Measurements from ENCODE around the gene PALD1. TPM values are rescaled to one million over a fixed set of nuclear protein-coding genes. Genes with fewer than 3 reads are reported as not detected.
"Not testable (repeated sequence)": the region's sequence is repeated elsewhere in the genome, so short reads cannot be mapped to it uniquely, and the experiment has no call there.

The PALD1 gene
- total RNA-seq, 1 donor: 4.8 TPM

DNA sequence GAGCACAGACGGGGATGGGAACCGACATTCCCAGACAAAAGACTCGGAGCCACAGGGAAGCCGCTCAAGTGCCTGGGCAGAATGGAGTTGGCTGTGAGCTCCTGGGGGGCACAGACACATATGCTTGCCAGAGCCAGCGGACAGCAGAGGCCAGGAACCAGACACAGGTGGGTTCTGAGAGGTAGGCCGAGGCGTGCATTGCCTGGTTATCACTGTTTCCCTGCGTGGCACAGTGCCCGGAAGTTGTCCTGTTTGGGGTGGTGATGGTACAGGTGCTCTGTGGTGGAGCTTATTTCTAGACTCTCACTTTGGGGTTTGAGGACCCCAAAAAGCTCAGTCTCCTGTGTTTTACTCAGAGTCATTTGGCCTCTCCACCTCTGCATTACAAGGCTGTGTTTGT lies 2.5 kb downstream of the PALD1 start:
- no peak for DNase-seq (ENCODE audit: low read depth in 2 of 3, low spot score in 2 of 3)

DNA sequence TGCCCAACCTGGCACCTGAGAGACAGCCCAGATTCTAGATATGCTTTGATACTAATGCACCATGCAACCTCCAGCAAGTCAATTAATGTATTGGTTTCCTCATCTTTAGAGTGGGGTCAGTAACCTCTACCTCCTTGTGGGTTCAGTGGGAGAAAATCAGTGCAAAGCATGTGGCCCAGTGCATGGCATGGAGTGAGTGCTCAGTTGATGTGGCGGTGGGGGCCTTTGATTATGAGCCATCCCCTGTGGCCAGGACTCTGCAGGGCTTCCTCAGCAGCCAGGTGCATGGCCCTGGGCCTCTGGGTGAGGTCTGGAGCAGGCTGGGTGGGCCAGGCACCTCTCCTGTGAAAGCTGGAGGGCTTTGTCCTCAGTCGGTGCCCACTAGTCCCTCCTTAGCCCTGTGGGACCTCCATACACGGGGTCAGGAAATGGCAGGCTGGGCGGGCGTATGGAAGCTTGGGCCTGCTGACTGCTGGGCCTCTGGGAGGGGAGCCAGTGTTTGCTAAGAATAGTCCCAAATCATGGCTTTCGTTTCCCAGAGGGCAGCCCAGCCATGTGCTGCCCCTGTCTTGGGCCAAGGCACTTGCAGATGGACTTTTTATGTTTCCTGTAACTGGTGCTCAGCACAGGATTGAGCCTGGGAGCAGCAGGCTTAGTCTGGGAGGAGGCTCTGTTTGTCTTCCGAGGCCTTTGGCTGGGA lies 3.4 kb downstream of the PALD1 start:
- DNase-seq (ENCODE audit: low read depth in 2 of 3, low spot score in 2 of 3): no peak

DNA sequence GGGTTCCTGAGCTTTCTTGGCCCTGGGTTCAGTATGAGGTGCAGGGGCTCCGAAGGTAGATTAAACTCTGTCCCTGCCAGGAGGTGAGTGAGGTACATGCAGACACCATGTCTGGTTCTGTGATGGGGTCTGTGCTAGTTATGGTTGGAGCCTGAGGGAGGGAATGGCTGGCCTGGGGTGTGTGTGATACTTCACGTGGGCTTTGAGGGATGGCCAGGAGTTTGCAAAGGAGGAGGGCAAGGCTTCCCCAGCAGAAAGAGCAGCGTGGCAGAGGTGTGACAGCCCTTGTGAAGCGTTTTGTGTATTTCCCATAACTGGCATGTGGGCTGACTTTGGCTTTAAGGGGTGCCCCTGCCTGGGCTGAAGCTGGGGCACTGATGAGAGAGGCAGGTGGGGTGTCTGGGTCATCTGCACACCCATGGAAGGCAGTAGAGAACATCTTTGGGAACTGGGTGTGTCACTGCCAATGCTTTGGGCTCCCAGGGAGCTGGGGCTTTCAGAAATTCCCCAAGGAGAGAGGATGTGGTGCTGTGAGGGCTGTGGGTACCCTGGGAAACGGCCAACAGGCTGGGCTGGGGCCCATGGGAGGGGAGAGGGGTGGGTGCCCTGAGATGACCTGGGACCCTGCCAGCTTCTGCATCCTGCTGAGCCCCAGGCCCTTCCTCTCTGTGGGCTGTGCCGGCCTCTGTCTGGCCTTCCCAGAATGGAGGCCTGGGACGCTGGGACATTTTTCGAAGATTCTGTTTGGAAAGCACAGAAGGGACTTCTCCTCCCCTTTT lies 4.6 kb downstream of the PALD1 start:
- DNase-seq (ENCODE audit: low read depth in 2 of 3, low spot score in 2 of 3): no peak

DNA sequence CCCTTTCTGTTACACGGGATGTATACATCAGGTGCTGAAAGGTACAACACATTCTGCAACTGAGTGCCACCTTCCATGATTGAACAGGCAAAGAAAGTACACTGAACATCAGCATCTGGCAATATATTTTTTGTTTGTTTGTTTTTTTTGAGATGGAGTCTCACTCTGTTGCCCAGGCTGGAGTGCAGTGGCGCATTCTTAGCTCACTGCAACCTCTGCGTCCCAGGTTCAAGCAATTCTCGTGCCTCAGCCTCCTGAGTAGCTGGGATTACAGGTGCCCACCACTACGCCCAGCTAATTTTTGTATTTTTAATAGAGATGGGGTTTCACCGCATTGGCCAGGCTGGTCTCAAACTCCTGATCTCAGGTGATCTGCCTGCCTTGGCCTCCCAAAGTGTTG lies 5.3 kb downstream of the PALD1 start:
- DNase-seq (ENCODE audit: low read depth in 2 of 3, low spot score in 2 of 3): not testable (repeated sequence)

- DNase-seq (ENCODE audit: low read depth in 2 of 3, low spot score in 2 of 3): no peak
These were observed 9.3 kb downstream of the PALD1 start for GRCh38 chr10:70487824-70488223.

- DNase-seq (ENCODE audit: low read depth in 2 of 3, low spot score in 2 of 3): no peak
These were observed 11.6 kb downstream of the PALD1 start for GRCh38 chr10:70490142-70490541.

GRCh38 chr10:70491614-70492013 lies 13.0 kb downstream of the PALD1 start:
- DNase-seq (ENCODE audit: low read depth in 2 of 3, low spot score in 2 of 3): no peak

DNA sequence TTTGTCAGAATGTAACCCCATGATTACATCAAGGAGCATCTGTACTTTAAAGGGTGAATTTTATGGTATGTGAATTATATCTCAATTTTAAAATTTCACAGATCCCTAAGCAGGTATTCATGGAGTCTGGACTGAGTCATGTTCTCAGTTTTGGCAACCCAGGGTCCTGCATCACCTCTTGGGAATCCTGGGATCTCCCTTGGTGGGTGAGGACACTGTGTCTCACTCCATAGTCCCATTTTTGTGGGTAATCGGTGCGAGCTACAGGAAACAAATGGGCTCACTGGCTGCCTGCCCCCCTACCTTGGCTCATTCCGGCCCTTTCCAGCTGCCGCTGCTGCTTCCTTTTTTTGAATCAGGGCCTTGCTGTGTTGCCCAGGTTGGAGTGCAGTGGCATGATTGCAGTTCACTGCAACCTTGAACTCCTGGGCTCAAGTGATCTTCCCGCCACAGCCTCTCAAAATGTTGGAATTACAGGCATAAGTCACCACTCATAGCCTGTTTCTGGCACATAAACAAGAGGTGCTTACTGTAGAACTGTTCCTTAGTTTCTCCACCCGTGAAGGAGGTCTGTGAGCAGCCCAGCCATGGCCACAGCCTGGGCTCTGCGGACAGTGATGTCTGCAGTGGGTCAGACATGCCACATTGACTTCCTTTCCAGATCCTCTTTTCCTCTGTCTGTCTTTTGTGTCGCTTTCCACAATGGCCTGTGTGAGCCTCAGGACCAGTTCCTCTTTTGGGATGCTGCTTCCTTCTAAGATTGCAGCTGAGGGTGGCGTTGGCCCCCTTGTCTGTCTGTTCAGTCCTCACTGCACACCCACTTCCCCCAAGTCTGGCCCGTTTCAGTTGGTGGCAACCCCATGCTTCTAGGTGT lies 14.5 kb downstream of the PALD1 start:
- DNase-seq (ENCODE audit: low read depth in 2 of 3, low spot score in 2 of 3): peak in 2 of 3 donors; percentile 53 to 83

DNA sequence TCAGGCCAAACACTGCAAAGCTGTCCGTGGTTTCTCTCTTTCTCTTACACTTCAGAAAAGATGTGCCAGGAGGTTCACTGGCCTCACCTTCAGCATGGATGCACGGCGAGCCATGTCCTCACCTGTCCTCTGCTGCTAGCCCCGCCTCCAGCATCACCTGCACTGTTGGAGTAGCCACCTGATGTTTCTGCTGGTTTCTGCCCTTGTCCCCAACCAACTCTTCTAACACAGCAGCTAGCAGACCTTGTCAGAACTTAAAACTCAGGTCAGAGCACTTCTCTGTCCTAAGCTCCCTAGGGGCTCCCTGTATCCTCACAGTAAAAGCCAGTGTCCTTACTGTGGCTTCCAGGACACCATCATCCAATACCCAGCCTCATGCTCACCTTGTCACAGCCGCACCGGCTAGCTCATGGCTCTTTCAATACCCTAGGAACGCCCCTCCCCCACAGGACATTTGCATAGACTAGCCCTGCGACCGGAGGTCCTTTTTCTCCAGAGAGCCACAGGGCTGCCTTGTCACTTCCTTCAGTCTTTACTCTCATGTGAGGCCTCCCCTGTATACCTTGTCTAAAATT lies 15.2 kb downstream of the PALD1 start:
- peak in 2 of 3 donors; percentile 29 to 78 for DNase-seq (ENCODE audit: low read depth in 2 of 3, low spot score in 2 of 3)

DNA sequence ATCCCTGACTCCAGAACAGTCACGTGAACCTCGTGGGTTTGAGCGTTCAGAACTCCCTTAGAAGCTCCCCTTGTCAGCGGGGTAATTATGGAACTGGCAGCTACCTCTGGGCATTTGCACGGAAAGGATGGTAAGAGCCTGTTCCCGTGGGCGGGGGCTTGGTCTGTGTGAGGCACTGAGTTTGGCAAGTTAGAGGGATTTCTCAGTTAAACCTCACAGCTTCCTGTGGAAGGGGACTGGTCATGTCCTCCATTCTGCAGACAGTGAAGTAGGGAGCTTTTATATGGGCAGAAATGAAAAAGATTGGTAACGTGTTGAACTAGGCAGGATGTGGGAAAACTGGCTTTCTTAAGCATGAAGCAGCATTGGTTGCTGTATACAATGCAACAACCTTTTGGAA lies 16.0 kb downstream of the PALD1 start:
- DNase-seq (ENCODE audit: low read depth in 2 of 3, low spot score in 2 of 3): no peak

DNA sequence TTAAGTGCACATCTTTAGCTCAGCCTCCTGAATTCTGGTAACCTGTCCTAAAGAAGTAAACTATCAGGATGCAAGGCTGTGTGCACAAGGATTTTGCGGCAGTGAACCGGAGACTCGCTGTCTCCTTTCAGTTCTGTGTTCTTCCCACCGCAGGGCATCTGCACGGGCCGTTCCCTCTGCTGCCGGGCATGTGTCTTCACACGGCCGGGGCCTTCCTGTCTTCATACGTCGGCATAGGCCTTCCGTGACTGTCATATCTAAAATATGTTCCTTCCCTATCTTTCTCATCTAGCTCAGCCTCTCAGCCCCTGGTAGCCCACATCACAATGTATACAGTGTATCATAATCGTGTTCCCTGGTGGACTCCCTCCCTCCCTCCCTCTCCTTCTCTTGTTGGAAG lies 16.4 kb downstream of the PALD1 start:
- DNase-seq (ENCODE audit: low read depth in 2 of 3, low spot score in 2 of 3): peak in 2 of 3 donors; percentile 34 to 54

GRCh38 chr10:70495691-70496261 lies 17.2 kb downstream of the PALD1 start:
- no peak for DNase-seq (ENCODE audit: low read depth in 2 of 3, low spot score in 2 of 3)

DNA sequence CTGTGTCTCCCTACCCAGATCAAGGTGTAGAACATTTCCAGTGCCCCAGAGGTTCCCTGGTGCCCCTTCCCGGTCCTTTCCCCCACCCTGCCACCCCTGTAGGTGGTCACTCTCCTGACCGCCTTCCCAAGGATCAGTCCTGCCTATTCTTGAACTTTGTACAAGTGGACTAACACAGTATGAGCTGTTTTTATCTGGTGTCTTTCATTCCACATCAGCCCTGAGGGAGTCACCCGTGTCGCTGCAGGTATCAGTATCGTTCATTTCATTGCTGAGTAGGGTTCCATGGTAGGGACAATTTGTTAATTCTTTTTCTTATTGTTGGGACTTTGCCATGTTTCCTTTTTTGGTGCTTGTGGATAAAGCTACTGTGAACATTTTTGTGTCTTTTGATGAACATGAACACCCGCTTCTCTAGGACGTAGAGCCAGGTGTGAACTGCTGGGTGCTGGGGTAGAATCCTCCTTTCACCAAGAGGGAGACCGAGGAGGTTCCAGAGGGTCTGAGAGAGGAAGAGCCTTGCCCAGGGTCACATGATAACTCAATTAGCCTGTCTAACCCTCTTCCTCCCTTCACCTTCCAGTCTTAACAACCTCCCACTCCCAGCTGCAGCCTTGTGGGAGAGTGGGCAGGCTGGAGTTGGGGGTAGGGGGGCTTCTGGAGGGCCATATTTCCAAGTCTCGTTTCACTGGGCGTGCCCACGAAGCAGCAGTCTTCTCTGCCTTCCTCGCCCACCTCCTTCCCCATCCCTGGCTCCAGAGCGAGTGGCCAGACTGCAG lies 18.0 kb downstream of the PALD1 start:
- no peak for DNase-seq (ENCODE audit: low read depth in 2 of 3, low spot score in 2 of 3)

DNA sequence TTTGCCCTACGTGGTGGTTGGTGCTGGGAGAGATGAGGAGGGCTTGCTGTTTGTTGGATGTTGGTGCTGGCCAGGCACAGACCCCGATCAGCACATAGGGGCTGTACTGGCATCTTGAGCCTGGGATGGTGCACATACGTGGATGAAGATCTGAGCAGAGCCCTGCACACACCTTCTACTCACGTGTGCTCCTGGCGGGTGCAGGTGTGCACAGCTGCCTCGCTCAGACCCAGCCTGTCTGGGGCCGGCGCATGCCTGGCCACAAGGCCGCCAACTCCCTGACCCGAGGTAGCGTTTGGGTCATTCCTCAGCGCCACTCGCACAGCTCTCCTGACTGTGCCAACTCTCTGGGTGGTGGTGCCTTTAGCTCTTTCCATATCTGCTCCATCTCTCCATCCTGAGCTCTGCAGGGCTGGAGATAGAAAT lies 18.6 kb downstream of the PALD1 start:
- DNase-seq (ENCODE audit: low read depth in 2 of 3, low spot score in 2 of 3): no peak

DNA sequence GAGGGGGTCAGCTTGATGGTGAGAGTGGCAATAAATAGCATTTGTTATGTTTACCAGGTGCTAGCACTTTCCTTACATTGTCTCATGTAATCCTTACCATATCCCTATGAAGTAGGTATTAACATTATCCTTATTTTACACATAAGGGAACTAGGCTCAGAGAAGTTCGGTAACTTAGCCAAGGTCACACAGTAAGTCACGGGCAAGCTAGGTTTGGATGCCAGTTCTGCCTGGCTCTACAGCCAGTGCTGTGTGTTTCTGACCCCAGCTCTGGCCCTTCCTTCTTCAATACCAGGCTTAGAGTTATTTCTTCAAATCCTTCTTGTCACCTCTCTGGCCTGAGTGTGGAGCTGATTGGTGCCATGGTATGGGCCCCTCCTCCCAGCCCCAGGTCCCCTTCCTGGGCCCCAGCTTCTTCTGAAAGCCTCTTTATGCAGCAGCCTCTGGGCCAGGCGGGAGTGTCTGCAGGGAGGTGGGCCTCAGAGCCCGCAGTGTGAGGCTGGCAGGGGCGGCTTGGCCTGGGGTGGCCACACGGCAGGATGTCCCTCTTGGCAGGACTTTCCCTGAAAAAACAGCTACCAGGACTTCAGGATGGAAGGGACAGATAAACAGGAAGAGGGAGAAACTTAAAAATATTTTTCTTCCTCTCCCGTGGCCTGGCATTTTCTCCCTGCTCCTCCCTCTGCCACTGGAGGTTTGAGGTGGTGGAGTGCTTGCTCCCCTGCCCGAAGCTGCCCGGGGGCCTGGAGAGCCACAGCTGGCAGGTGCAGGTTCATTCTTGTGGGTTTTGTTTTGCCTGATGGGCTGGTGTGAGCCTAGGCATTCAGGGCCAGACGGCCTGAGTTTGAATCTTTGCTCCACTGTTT lies 20.6 kb downstream of the PALD1 start:
- DNase-seq (ENCODE audit: low read depth in 2 of 3, low spot score in 2 of 3): no peak

DNA sequence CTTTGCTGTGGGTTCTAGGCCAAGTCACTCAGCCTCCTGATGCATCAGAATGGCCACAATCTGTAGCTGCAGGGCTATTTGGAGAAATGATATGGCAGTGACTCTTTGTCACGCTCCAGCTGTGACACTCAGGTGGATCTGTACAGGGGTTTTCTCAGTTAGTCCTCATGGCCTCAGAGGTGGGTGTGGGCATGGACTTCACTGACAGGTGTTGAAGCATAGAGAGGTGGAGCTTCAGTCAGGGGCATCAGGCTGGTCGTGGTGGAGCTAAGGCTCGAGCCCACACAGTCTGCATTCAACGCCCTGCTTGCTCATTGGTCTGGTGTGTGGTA lies 21.2 kb downstream of the PALD1 start:
- no peak for DNase-seq (ENCODE audit: low read depth in 2 of 3, low spot score in 2 of 3)

DNA sequence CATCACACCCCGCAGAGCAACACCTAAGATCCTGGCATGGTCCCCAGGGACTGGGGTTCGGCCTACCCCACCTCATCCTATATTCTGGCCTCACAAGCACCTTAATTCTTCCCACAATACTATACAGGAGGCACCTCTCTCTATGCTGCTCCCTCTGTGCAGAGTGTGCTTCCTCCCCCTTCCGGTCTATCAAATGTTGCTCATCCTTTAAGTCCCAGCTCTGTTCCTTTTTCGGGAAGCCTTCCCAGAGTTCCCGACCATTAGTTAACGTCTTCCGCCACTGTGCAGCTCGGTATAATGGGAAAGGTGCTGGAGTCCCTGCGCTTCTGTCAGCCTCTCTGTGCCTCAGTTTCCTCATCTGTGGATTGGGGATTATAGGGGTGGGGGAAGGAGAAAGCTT lies 21.8 kb downstream of the PALD1 start:
- DNase-seq (ENCODE audit: low read depth in 2 of 3, low spot score in 2 of 3): no peak

- DNase-seq (ENCODE audit: low read depth in 2 of 3, low spot score in 2 of 3): no peak
These were observed 22.3 kb downstream of the PALD1 start for GRCh38 chr10:70500812-70501301.

DNA sequence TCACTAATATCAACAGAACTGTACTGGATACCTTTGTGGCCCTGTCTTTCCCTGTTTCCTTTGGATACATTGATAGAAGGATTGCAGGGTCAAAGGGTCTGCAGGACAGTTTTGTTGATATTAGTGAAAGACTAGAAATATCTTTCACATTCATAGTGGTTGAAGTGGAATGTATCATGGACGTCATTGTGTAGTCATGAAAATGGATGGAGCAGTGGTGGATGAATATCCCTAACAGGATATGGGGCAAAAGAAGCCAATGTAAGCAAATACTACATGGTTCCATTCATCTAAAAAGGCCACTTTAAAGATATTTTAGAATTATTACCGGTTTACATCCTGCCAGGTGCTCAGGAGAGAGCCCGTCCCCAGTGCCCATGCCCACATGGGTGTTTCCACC lies 23.8 kb downstream of the PALD1 start:
- DNase-seq (ENCODE audit: low read depth in 2 of 3, low spot score in 2 of 3): no peak

Data from hematopoietic multipotent progenitor cell (in vitro differentiated cells).